Activated CD4-positive, alpha-beta T cell treated with anti-CD3 and anti-CD28 coated beads, Interleukin-2, amount 50 U/mL, for 48 hours (primary cell): ENCODE data around the gene RPS19.
"Not testable (repeated sequence)": the region's sequence is repeated elsewhere in the genome, so short reads cannot be mapped to it uniquely, and the experiment has no call there.

Experiments
- DNase-seq, 2 experiments: peaks; one replicate each; pipeline ENCODE4 v3.0.0-alpha.2; 2020

Gene RPS19

DNA sequence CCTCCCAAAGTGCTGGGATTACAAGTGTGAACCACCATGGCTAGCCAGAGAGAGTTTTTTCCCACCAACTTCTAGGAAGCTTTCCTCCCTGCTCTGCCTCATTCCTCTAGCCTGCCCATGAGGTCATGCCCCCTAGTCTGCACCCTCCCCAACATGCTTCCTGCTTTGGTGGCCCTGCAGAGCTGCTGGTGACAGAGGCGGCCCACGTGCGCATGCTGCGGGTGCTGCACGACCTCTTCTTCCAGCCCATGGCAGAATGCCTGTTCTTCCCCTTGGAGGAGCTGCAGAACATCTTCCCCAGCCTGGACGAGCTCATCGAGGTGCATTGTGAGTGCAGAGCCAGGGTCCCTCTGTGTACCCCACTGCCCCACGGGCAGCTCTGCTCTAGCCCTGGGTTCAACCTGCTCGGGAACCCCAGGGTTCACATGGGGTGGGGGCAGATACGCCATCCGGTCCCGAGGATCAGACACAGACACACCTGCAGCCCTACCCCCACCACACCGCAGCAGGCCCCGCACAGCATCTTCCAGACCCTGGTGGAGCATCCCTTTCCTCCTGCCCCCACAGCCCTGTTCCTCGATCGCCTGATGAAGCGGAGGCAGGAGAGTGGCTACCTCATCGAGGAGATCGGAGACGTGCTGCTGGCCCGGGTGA lies 41.8 kb downstream of the RPS19 start:
- DNase-seq: no peak

DNA sequence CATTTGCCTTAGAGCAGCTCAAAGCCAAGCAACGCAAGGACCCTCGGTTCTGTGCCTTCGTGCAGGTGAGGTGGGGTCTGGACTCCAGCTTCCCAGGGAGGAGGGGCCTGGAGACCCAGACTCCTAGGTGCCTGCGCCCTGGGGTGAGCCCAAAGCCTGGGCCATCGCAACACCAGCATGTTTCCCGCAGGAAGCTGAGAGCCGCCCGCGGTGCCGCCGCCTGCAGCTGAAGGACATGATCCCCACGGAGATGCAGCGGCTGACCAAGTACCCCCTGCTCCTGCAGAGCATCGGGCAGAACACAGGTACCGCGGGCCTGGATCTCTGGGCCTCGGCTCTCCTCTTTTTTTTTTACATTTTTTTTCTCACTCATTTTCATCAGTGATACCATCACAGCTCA lies 42.5 kb downstream of the RPS19 start:
- DNase-seq: no peak

GRCh38 chr19:41903193-41903953 lies 43.3 kb downstream of the RPS19 start:
- DNase-seq: no peak

- no peak for DNase-seq
These were observed 44.2 kb downstream of the RPS19 start for GRCh38 chr19:41904118-41904870.

DNA sequence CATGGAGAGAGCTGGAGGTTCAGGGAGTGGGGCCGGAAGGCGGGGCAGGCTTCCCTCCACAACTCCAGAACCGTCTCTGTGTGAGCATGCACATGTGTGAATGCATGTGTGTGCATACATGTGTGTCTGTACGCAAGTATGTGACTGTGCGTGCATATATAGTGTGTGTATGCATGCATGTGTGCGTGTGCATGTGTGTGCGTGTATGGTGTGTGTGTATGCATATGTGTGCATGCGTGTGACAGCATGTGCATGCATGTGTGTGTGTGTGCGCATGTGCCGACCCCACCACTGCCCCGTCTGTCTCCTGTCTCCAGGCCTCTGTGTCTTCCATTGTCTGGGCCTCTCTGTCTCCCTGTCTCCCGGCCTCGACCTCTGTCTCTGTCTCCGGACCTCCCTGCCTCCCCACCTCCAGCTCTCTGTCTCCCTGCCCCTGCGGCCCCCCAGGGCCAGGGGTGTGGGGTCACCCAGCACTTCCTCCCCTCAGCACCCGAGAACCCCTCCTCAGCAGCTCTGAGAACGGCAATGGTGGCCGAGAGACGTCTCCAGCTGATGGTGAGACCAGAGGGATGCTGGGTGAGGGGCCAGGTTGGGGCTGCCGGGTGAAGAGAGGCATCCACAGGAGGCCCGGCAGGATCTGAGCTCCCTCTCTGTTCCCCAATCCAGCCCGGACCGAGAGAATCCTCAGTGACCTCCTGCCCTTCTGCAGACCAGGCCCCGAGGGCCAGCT lies 45.4 kb downstream of the RPS19 start:
- no peak for DNase-seq

DNA sequence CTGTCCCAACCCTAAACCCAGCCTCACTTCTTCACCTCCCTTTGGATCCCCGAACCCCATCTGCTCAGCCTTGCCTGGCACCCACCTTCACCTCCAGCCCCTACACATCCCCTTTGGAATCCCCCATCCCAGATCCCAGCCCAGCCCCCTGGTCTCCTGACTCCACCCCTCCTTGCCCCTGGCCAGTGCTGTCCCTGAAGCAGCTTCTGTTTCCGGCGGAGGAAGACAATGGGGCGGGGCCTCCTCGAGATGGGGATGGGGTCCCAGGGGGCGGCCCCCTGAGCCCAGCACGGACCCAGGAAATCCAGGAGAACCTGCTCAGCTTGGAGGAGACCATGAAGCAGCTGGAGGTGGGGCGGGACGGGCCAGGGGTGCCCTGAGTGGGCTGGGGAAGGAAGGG lies 46.2 kb downstream of the RPS19 start:
- DNase-seq: no peak

GRCh38 chr19:41906916-41907680 lies 47.0 kb downstream of the RPS19 start:
- DNase-seq: no peak

- DNase-seq: no peak
These were observed 48.0 kb downstream of the RPS19 start for GRCh38 chr19:41907994-41908615.

DNA sequence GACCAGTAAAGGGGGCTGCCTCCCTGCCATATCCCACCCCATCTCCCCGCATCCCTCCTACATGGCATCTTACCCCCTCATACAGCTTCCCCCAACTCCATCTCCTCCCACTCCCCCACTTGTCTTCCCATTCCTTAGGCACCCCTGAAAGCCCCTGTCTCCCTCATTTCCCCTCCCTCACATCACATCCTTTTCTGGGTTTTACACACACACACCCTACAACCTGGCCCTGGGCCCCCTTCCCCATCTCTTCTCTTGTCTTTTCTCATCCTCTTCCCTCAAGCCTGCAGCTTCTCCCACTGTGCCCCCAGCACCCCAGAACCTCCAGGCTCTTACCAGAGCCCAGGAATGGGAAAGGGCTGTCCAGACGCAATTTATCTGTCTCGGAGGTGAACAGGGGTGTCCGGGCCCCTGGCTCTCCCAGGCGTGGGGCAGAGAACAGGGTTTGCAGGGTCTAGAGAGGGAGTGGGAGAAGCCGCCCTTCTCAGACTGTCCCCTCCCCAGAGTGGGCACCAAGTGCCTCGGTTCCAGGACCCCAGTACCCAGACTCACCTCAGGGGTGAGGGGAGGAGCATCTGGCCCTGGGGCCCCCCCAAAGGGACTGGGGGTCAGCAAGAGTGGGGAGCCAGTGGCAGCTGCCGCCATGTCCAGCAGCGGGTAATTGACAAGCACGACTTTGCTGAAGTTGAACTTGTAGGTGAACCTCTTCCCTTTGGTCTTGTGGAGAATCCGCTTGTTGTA lies 48.8 kb downstream of the RPS19 start:
- DNase-seq: no peak

DNA sequence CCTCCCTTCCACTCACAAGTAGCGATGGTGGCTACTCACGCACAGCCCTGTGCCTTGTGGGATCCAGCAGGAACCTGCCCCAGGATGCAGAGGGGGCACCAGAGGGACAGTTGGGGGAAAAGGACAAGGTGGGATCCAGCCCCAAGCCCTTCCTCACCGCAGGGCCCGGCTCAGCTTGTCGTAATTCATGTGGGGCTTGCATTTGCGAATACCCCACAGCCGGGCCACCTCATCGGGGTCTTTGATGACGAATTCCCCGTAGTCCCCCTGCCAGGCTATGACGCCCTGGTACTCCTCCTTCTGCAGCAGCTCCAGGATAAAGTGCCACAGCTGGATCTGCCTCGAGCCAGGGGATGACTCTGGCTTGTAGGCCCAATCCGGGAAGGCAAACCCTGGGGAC lies 49.7 kb downstream of the RPS19 start:
- DNase-seq: no peak

DNA sequence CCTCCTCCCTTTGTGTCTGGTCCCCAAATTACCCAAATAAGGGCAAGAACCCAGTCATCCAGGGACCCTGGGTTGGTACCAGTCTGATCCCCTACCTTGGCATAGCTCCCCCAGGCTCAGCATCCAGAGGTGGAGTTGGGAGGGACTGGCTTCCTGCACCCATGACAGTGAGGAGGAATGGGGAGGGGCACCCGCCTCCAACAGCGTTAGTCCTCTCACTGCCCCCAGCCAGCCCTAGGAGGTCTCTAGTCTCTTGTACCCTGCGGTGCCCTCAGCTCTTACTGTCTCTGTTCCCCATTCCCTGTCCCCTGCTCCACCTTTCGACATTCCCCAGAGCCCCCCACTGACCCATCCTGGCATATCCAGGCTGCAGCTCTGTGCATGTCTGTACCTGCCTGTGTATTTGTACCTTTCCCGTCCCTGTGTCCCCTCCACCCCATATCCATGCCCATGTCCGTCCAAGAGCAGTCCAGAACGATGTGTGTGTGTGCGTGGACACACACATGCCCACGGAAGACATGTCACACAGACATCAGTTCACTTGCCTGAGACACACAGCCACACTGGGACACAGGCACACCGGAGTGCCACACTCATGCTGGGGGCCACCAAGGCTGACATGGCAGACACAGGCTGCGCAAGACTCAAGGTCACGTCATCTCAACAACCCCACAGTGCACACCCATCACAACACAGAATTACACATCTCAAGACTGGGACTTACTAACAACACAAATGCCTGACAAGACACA lies 50.4 kb downstream of the RPS19 start:
- no peak for DNase-seq

GRCh38 chr19:41910992-41911888 lies 51.2 kb downstream of the RPS19 start:
- DNase-seq: no peak

GRCh38 chr19:41911889-41912731 lies 52.1 kb downstream of the RPS19 start:
- no peak for DNase-seq

DNA sequence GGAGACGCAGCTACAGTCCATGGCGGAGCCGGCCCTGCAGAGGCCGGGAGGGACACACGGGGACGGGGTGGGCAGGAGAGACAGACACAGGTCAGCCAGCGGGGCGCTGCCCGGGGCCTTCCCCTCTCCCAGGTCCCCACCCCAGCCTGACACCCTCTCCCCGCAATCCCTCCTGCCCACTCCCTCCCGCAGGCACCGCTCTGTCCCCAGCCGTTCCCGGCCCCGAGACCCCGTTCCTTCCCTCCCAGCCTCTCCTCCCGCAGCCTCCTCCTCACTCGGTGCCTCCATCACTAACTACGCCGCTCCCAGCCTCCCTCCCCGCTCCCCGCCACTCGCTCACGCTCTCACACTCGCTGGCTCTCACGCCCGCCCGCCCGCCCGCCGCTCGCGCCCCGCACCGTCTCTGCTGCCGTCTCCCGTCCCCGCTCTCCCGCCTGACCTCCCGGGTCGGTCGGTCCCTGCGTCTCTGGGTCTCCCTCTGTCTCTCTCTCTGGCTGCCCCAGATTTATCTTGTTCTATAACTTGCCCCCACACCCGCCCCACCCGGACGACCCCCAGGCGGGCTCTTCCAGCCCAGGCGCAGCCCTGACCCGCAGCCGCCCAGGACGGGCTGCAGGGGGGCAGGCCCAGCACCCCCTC lies 53.0 kb downstream of the RPS19 start:
- DNase-seq: no peak

DNA sequence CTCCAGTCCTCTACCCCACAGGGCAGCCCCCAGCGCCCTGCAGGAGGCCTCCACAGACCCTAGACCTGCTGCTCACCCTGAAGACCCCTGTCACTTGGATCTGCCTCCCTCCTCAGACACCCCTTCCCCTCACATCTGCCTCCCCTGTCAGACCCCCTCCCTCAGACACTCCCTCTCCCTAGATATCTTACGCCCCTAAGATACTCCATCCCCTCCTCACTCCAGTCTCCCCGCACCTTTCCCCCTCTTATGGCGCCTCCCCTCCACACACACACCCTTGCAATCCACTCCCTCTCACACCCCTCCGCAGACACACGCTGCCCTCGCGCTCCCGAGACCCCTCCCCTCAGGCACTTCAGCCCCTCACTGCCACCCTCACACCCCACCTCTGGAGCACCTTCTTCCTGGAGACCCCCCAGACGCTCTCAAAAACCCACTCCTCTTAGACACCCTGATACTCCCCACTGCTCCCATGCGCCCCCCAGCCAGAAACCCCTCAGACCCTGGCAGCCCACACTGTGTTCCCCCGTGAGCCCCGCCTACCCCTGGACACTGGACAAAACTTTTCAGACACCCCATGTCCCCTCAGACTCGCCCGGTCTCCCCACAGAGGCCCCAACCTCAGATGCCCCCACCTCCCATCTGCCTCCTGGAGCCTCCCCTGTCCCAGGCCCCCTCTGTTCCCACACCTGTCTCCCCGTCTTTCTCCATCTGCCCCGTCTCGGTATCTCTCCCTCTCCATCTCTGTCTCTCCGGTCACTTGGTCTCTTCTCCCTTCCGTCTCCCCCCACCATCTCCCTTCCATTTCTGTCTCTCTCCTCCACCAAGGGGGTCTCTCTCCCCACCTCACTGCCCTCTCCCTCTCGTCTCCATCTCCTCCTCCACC lies 53.7 kb downstream of the RPS19 start:
- DNase-seq: no peak

DNA sequence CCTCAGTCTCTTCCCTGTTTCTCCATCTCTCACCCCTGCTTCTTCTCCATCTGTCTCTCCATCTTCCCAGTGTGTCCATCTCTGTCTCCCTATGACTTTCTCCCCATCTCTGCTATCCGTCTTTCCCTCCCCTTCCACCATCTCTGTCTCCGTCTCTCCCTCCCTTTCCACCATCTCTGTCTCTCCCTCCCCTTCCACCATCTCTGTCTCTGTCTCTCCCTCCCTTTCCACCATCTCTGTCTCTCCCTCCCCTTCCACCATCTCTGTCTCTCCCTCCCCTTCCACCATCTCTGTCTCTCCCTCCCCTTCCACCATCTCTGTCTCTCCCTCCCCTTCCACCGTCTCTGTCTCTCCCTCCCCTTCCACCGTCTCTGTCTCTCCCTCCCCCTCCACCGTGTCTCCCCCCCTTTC lies 54.4 kb downstream of the RPS19 start:
- not testable (repeated sequence) for DNase-seq
